HL-60/S4 (cell line): ENCODE data around the gene E2F8.

Experiments used
- in situ Hi-C: fragments of 300-500 bp; cut with MboI; formaldehyde crosslinking; loops from 2 replicates; pipeline ENCODE4 v1.14.3; 2022; ENCODE audit warnings: low sequenced_read_pairs

The E2F8 gene

GRCh38 chr11:19220903-19221724, 19.6 kb downstream of the E2F8 start:
- in situ Hi-C loops: no loop called here

GRCh38 chr11:19218786-19219460, 21.8 kb downstream of the E2F8 start:
- in situ Hi-C loops: no loop called here

GRCh38 chr11:19218216-19218615, 22.5 kb downstream of the E2F8 start:
- in situ Hi-C loops: no loop called here

- in situ Hi-C loops: no loop called here
Observed at GRCh38 chr11:19216709-19217374, 23.9 kb downstream of the E2F8 start.

GRCh38 chr11:19216021-19216420, 24.7 kb downstream of the E2F8 start:
- in situ Hi-C loops: no loop called here

- in situ Hi-C loops: no loop called here
Observed at GRCh38 chr11:19209617-19210370, 31.0 kb downstream of the E2F8 start.

GRCh38 chr11:19208959-19209546, 31.7 kb downstream of the E2F8 start:
- in situ Hi-C loops: no loop called here

GRCh38 chr11:19208181-19208580, 32.6 kb downstream of the E2F8 start:
- in situ Hi-C loops: no loop called here

GRCh38 chr11:19204836-19205235, 35.9 kb downstream of the E2F8 start:
- in situ Hi-C loops: no loop called here

GRCh38 chr11:19201737-19202605, 38.8 kb downstream of the E2F8 start, which contains the start of gene CSRP3:
Gene CSRP3, minus strand, starts transcription at chr11:19201983. Its CDS starts 9,535 bp downstream, at chr11:19192448.
- in situ Hi-C loops: no loop called here

GRCh38 chr11:19200410-19201201, 40.1 kb downstream of the E2F8 start:
- in situ Hi-C loops: no loop called here

GRCh38 chr11:19199771-19200170, 41.0 kb downstream of the E2F8 start:
- in situ Hi-C loops: no loop called here

- in situ Hi-C loops: no loop called here
Observed at GRCh38 chr11:19199048-19199447, 41.7 kb downstream of the E2F8 start.

- in situ Hi-C loops: no loop called here
Observed at GRCh38 chr11:19196432-19196831, 44.3 kb downstream of the E2F8 start.

GRCh38 chr11:19194620-19195308, 46.0 kb downstream of the E2F8 start:
- in situ Hi-C loops: no loop called here

- in situ Hi-C loops: no loop called here
Observed at GRCh38 chr11:19193916-19194315, 46.8 kb downstream of the E2F8 start.

- in situ Hi-C loops: no loop called here
Observed at GRCh38 chr11:19191530-19192169, 49.1 kb downstream of the E2F8 start.

- in situ Hi-C loops: no loop called here
Observed at GRCh38 chr11:19187833-19188258, 52.9 kb downstream of the E2F8 start.
